GM18499 (cell line): ENCODE results near the gene VAV3.

Experiments
- ATAC-seq: cut with Tn5 transposase; IDR thresholded peaks from one replicate; pipeline ENCODE4 v1.9.1; 2021; ENCODE audit warnings: moderate number of reproducible peaks; ENCODE audit not compliant: insufficient read depth, unreplicated experiment

The VAV3 gene

GRCh38 chr1:107552781-107553180, 412.2 kb downstream of the VAV3 start:
- no peak for ATAC-seq

GRCh38 chr1:107551456-107551855, 413.5 kb downstream of the VAV3 start:
- no peak for ATAC-seq

GRCh38 chr1:107550358-107550757, 414.6 kb downstream of the VAV3 start:
- no peak for ATAC-seq

GRCh38 chr1:107549152-107549810, 415.7 kb downstream of the VAV3 start:
- peak; percentile 83 for ATAC-seq

GRCh38 chr1:107548276-107548675, 416.7 kb downstream of the VAV3 start:
- ATAC-seq: no peak

GRCh38 chr1:107547363-107548155, 417.4 kb downstream of the VAV3 start:
- no peak for ATAC-seq

GRCh38 chr1:107546576-107546975, 418.4 kb downstream of the VAV3 start:
- ATAC-seq: no peak

GRCh38 chr1:107545879-107546278, 419.1 kb downstream of the VAV3 start:
- no peak for ATAC-seq

- no peak for ATAC-seq
Measured at GRCh38 chr1:107545056-107545577, 419.9 kb downstream of the VAV3 start.

- ATAC-seq: no peak
Measured at GRCh38 chr1:107544285-107544684, 420.7 kb downstream of the VAV3 start.

- ATAC-seq: no peak
Measured at GRCh38 chr1:107541412-107541811, 423.6 kb downstream of the VAV3 start.

- no peak for ATAC-seq
Measured at GRCh38 chr1:107538502-107538901, 426.5 kb downstream of the VAV3 start.

GRCh38 chr1:107536266-107536665, 428.7 kb downstream of the VAV3 start:
- no peak for ATAC-seq

- no peak for ATAC-seq
Measured at GRCh38 chr1:107535091-107535490, 429.9 kb downstream of the VAV3 start.

- ATAC-seq: no peak
Measured at GRCh38 chr1:107534632-107535031, 430.3 kb downstream of the VAV3 start.

GRCh38 chr1:107533436-107533835, 431.5 kb downstream of the VAV3 start:
- no peak for ATAC-seq

GRCh38 chr1:107532318-107532717, 432.7 kb downstream of the VAV3 start:
- ATAC-seq: no peak

GRCh38 chr1:107531065-107531908, 433.7 kb downstream of the VAV3 start:
- ATAC-seq: no peak

GRCh38 chr1:107530543-107530942, 434.4 kb downstream of the VAV3 start:
- no peak for ATAC-seq

GRCh38 chr1:107529511-107530149, 435.4 kb downstream of the VAV3 start:
- peak; percentile 98 for ATAC-seq
